ENCODE data around the gene ATP7A. TPM values are rescaled to one million over a fixed set of nuclear protein-coding genes. Genes with fewer than 3 reads are reported as not detected.

The ATP7A gene
- total and polyA plus RNA-seq, 2 donors (not counting 3 experiments of a cell fraction or from before 2014, with no cell fraction given): 3.1 to 8.8 TPM

GRCh38 chrX:78024349-78025059, 114.0 kb downstream of the ATP7A start:
- POLR2A ChIA-PET: no interaction called here
- intact Hi-C loops (cut with micrococcal nuclease): loop anchor here (1.0 to 5.0 kb wide), 4 partner anchors 114 to 1877 kb away; partner anchors contain the start of genes ATP7A, COX7B and MAGT1

More at GRCh38 chrX:78024349-78025059, 114.0 kb downstream of the ATP7A start:
- DNase-seq (ENCODE audit: low read depth, low spot score) (peak; percentile 16), FAIRE-seq (peak; percentile 83)
- Histone ChIP-seq H3K79me2 (ENCODE audit: control insufficient read depth, insufficient read depth, low read length) (no peaks in the 10 kb centered on the region), H3K4me3 (replicated peaks in 1 of 3; ENCODE audit: insufficient read depth in 1 of 3, low read depth in 1 of 3, low read length in 3 of 3) (no peak overlapping the region), H3K9me3 (replicated peaks; ENCODE audit: control insufficient read depth, insufficient read depth, low read length) (no peaks in the 10 kb centered on the region), H4K20me1 (replicated peaks; ENCODE audit: control insufficient read depth, extremely low read depth, insufficient read depth, low read length) (no peaks in the 10 kb centered on the region), H3K4me1 (ENCODE audit: control insufficient read depth, extremely low read depth, insufficient read depth, low read length) (no peaks in the 10 kb centered on the region), H3K9me1 (replicated peaks; ENCODE audit: control insufficient read depth, extremely low read depth, insufficient read depth, low read length) (no peaks in the 10 kb centered on the region), H3K27ac (ENCODE audit: insufficient read depth, low read depth, low read length) (no peak overlapping the region), H3K27me3 (ENCODE audit: control insufficient read depth in 2 of 2, insufficient read depth in 2 of 2, low read length in 2 of 2) (no peaks in the 10 kb centered on the region), H3K36me3 (ENCODE audit: control insufficient read depth in 2 of 2, extremely low read depth in 1 of 2, insufficient read depth in 2 of 2, low read length in 2 of 2) (no peaks in the 10 kb centered on the region), H3K4me2 (ENCODE audit: insufficient read depth, low read length) (no peak overlapping the region), H2AFZ (ENCODE audit: low read depth, low read length) (no peak overlapping the region), H3K9ac (replicated peaks; ENCODE audit: extremely low read depth, insufficient read depth, low read length) (no peak overlapping the region)
- no TSS peak for BruUV-seq (replicated peaks)
- CTCF ChIA-PET: interaction anchor here (0.6 to 2.8 kb wide), 18 partner anchors 8 to 1746 kb away, joined by 3 to 45 read pairs (median 4); partner anchors contain the start of genes ATP7A, COX7B and MAGT1
- dilution Hi-C loops (cut with MboI; ENCODE audit: extremely low pct_ligation_motif_present, low sequenced_read_pairs): no loop called here
- no peak for TF ChIP-seq MYC (IDR thresholded peaks at IDR 0.05; ENCODE audit: low read depth, low read length)
- peak; percentile 30 to 38 for TF ChIP-seq CTCF (IDR thresholded peaks at IDR 0.05; ENCODE audit: extremely low read depth in 1 of 2, insufficient read depth in 1 of 2, low read depth in 1 of 2, low read length in 2 of 2)
- TF ChIP-seq POLR2AphosphoS5 (IDR thresholded peaks at IDR 0.05; ENCODE audit: insufficient read depth, low read depth, low read length): no peak
